ENCODE data around the gene MDH2. TPM values are rescaled to one million over a fixed set of nuclear protein-coding genes. Genes with fewer than 3 reads are reported as not detected.
"Not testable (repeated sequence)": the region's sequence is repeated elsewhere in the genome, so short reads cannot be mapped to it uniquely, and the experiment has no call there.

MDH2 gene
- total and polyA plus RNA-seq, 2 of the 8 experiments (the other 6 are each of a cell fraction or from before 2014, with no cell fraction given): 203 to 254 TPM

GRCh38 chr7:76113042-76113630 is 65.2 kb downstream of the MDH2 start:
- H3K27me3 ChIP-seq (replicated peaks in 1 of 4; ENCODE audit: control insufficient read depth in 3 of 4, extremely low read depth in 1 of 4, insufficient read depth in 3 of 4, low read length in 3 of 4); H2AFZ ChIP-seq (ENCODE audit: low read length); H3K4ac ChIP-seq (replicated peaks; ENCODE audit: insufficient read length, low read depth, low read length); H3K79me1 ChIP-seq (ENCODE audit: low read depth, low read length); H3K56ac ChIP-seq (replicated peaks; ENCODE audit: insufficient read length, low read depth, low read length); H4K5ac ChIP-seq (ENCODE audit: insufficient read length, low read depth, low read length); H3K4me1 ChIP-seq (replicated peaks in 1 of 4; ENCODE audit: control insufficient read depth in 3 of 4, insufficient read depth in 4 of 4, low read length in 3 of 4); FAIRE-seq; H3K14ac ChIP-seq (ENCODE audit: insufficient read length); H3K18ac ChIP-seq (ENCODE audit: extremely low read depth, low read length); H3K4me3 ChIP-seq (ENCODE audit: extremely low read depth in 1 of 4, insufficient read depth in 2 of 4, low read depth in 3 of 4, low read length in 4 of 4); H2BK5ac ChIP-seq (ENCODE audit: low read depth, low read length); H3K4me2 ChIP-seq (ENCODE audit: insufficient read depth in 1 of 2, low read depth in 2 of 2, low read length in 2 of 2); H4K91ac ChIP-seq (replicated peaks; ENCODE audit: insufficient read length, low read length); H4K8ac ChIP-seq (ENCODE audit: extremely low read depth, insufficient read depth, low read length); POLR2A ChIA-PET (ENCODE audit: partially characterized antibody); H4K20me1 ChIP-seq (replicated peaks in 1 of 2; ENCODE audit: control insufficient read depth in 1 of 2, insufficient read depth in 2 of 2, low read length in 2 of 2); H3K27ac ChIP-seq (ENCODE audit: low read depth, low read length); H2BK20ac ChIP-seq (ENCODE audit: low read length); H2BK12ac ChIP-seq (ENCODE audit: low read depth, low read length); H3K79me2 ChIP-seq (ENCODE audit: control insufficient read depth in 1 of 2, insufficient read depth in 2 of 2, low read length in 2 of 2); DNase-seq (ENCODE audit: low read depth in 1 of 2, low spot score in 2 of 2); H3K9me3 ChIP-seq (ENCODE audit: insufficient read depth in 2 of 2, low read depth in 1 of 2, low read length in 1 of 2); H2AK5ac ChIP-seq (ENCODE audit: low read depth, low read length); H3K23me2 ChIP-seq (ENCODE audit: low read depth, low read length); H3K36me3 ChIP-seq (ENCODE audit: control insufficient read depth in 2 of 4, insufficient read depth in 4 of 4, low read length in 3 of 4); H3K23ac ChIP-seq (ENCODE audit: insufficient read length); H3K9ac ChIP-seq (replicated peaks in 1 of 4; ENCODE audit: extremely low read depth in 1 of 4, low read depth in 3 of 4, low read length in 3 of 4); H2BK15ac ChIP-seq (ENCODE audit: low read length); H2BK120ac ChIP-seq (replicated peaks; ENCODE audit: low read depth, low read length): not testable (repeated sequence)
- 92% methylated on average over 9 of the region's 9 CpGs; no CpG with 5 or more reads in 1 of the 2 experiments for WGBS, 2 experiments (ENCODE audit: extremely low coverage in 1 of 2, insufficient coverage in 1 of 2, insufficient read length in 1 of 2, insufficient replicate concordance in 2 of 2, low coverage in 1 of 2, low lambda C conversion rate in 2 of 2, missing lambda C conversion rate in 1 of 2)
- CTCF ChIA-PET (ENCODE audit: partially characterized antibody): interaction anchor here (0.9 kb wide), 1 partner anchor 16 kb away, joined by 3 read pairs; no protein-coding TSS in a partner anchor

DNA sequence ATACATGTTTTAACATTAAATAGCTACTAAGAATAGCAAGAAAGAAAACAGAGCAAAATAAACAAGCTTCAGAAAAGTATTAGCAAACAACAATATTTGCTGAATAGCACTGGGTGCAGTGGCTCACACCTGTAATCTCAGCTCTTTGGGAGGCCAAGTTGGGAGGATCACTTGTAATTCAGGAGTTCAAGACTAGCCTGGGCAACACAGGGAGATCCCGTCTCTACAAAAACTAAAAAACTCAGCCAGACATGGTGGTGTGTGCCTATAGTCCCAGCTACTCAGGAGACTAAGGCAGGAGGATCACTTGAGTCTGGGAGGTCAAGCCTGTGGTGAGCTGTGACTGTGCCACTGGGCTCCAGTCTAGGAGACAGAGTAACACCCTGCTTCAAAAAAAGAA is 66.8 kb downstream of the MDH2 start:
- H2AK5ac ChIP-seq (ENCODE audit: low read depth, low read length); H3K9ac ChIP-seq (replicated peaks in 1 of 4; ENCODE audit: extremely low read depth in 1 of 4, low read depth in 3 of 4, low read length in 3 of 4); H4K5ac ChIP-seq (ENCODE audit: insufficient read length, low read depth, low read length); H3K56ac ChIP-seq (replicated peaks; ENCODE audit: insufficient read length, low read depth, low read length); H4K8ac ChIP-seq (ENCODE audit: extremely low read depth, insufficient read depth, low read length); H3K23me2 ChIP-seq (ENCODE audit: low read depth, low read length); H3K4me3 ChIP-seq (ENCODE audit: extremely low read depth in 1 of 4, insufficient read depth in 2 of 4, low read depth in 3 of 4, low read length in 4 of 4); H3K4me1 ChIP-seq (replicated peaks in 1 of 4; ENCODE audit: control insufficient read depth in 3 of 4, insufficient read depth in 4 of 4, low read length in 3 of 4); FAIRE-seq; H2BK15ac ChIP-seq (ENCODE audit: low read length); H2BK20ac ChIP-seq (ENCODE audit: low read length); H2BK12ac ChIP-seq (ENCODE audit: low read depth, low read length); H3K4ac ChIP-seq (replicated peaks; ENCODE audit: insufficient read length, low read depth, low read length); H2BK5ac ChIP-seq (ENCODE audit: low read depth, low read length); H3K79me2 ChIP-seq (ENCODE audit: control insufficient read depth in 1 of 2, insufficient read depth in 2 of 2, low read length in 2 of 2); H3K27ac ChIP-seq (ENCODE audit: low read depth, low read length); H3K23ac ChIP-seq (ENCODE audit: insufficient read length); H4K20me1 ChIP-seq (replicated peaks in 1 of 2; ENCODE audit: control insufficient read depth in 1 of 2, insufficient read depth in 2 of 2, low read length in 2 of 2); H3K9me3 ChIP-seq (ENCODE audit: insufficient read depth in 2 of 2, low read depth in 1 of 2, low read length in 1 of 2); H4K91ac ChIP-seq (replicated peaks; ENCODE audit: insufficient read length, low read length); H2AFZ ChIP-seq (ENCODE audit: low read length); H2BK120ac ChIP-seq (replicated peaks; ENCODE audit: low read depth, low read length); H3K36me3 ChIP-seq (ENCODE audit: control insufficient read depth in 2 of 4, insufficient read depth in 4 of 4, low read length in 3 of 4); POLR2A ChIA-PET (ENCODE audit: partially characterized antibody); H3K4me2 ChIP-seq (ENCODE audit: insufficient read depth in 1 of 2, low read depth in 2 of 2, low read length in 2 of 2); DNase-seq (ENCODE audit: low read depth in 1 of 2, low spot score in 2 of 2); H3K27me3 ChIP-seq (replicated peaks in 1 of 4; ENCODE audit: control insufficient read depth in 3 of 4, extremely low read depth in 1 of 4, insufficient read depth in 3 of 4, low read length in 3 of 4); H3K14ac ChIP-seq (ENCODE audit: insufficient read length); H3K18ac ChIP-seq (ENCODE audit: extremely low read depth, low read length); H3K79me1 ChIP-seq (ENCODE audit: low read depth, low read length): not testable (repeated sequence)
- 88% methylated on average over 1 of the region's 1 CpG; no CpG with 5 or more reads in 1 of the 2 experiments for WGBS, 2 experiments (ENCODE audit: extremely low coverage in 1 of 2, insufficient coverage in 1 of 2, insufficient read length in 1 of 2, insufficient replicate concordance in 2 of 2, low coverage in 1 of 2, low lambda C conversion rate in 2 of 2, missing lambda C conversion rate in 1 of 2)
- CTCF ChIA-PET (ENCODE audit: partially characterized antibody): interaction anchor here (0.5 to 1.7 kb wide), 3 partner anchors 12 to 1914 kb away, joined by 3 to 4 read pairs (median 3); no protein-coding TSS in a partner anchor
